HG02610 (cell line): ENCODE results near the gene PAM.
A peak's percentile ranks its signal among the peaks of the same experiment; 100 is the strongest.

ENCODE experiments used
- ATAC-seq: cut with Tn5 transposase; IDR thresholded peaks from one replicate; pipeline ENCODE4 v1.9.1; 2021; ENCODE audit warnings: mild to moderate bottlenecking, moderate library complexity; ENCODE audit not compliant: unreplicated experiment

PAM gene

DNA sequence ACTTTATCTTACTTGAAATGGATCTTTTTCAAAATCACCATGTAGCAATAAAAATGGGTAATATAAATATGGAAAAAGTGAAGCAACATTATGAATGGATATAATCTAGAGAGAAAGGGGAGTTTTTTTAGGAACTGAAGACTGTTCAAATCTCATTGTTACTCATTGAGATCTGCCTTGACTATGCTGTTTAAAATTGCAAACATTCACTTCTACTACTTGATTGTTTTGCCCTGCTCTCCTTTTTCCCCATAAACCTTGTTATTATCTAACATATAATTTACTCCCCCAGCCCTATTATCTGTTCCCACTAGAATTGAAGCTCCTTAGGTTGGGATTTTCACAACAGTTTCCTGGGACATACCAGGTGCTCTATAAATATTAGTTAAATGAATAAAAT, 22.0 kb downstream of the PAM start:
- no peak for ATAC-seq

DNA sequence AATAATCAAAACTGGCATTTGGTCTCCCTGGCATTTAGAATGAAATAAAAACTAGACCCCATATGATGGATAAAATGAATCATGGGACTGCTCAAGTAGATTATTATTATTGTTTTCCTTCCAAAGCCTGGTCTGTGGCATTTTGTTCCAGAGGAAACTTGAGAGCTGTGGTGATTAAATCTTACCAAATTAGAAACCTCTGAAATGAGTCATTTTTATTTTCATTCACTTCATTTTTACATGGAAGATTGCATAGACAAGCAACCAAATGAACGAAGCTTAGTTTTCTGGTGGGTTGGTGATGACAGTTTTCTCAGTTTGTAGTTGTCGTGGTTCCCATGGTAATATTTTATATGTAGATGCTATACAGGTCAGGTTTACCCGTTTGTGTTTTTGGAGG, 23.4 kb downstream of the PAM start:
- ATAC-seq = peak; percentile 87

DNA sequence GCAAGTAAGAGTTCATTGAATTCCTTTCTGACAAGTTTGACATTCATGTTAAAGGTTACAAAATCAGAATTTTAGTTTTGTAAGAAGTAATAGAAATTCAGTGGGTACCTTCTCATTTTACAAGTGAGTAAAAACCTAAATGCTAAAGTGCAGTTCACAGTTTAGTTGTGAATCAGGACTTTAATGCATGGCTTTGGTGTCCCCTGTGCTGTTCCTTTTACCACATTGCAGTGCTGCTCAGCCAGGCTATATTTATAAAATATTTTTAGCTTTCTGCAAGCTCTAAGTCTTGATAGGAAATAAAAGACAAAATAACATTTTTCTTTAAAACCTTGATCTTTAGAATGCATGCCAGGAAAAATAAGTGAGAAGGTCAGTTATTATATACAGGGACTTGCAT, 26.3 kb downstream of the PAM start:
- ATAC-seq = no peak

DNA sequence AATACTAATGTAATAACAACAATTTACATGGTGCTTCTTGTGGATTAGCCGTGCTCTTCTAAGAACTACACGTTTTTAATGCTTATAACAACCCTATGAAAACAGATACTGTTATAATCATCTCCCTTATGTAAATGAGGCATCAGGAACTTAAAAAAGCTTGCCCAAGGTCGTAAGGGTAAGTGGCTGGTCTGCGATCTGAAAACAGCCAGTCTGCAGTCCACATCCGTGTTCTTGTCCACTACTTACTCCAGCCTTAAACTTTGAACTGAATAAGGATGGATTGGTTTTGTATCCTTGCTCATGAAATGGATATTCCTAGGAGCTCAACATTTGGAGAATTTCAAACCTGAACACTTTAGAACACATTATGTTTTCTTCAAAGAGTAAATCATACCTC, 26.7 kb downstream of the PAM start:
- no peak for ATAC-seq

DNA sequence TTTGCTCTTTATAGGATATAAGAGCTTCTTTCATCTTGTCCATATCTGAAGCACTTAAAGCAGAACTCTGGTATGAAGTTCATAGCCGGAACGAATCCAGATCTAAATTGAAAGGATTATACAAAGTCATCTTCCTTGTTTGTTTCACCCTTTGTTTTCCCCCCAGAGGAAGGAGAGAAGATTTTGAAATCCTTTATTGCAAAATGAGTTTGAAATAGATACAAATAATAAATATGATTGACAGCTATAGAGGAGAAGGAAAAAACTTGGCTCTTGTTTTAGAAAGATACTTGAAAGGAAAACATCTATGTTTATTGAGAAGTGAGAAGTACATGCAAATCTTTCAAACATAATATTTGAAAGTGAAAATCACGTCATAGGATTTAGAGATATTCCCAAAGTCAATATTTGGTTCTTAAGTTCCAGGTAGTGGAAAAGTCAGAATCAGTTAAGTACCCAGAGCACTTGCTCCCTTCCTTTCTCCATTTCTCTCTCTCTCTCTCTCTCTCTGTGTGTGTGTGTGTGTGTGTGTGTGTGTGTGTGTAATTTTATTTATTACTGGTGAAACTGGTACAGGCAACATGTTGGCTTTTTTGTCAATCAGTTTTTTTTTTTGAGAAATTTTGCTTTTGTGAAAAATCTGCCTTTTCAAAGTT, 27.2 kb downstream of the PAM start:
- no peak for ATAC-seq

DNA sequence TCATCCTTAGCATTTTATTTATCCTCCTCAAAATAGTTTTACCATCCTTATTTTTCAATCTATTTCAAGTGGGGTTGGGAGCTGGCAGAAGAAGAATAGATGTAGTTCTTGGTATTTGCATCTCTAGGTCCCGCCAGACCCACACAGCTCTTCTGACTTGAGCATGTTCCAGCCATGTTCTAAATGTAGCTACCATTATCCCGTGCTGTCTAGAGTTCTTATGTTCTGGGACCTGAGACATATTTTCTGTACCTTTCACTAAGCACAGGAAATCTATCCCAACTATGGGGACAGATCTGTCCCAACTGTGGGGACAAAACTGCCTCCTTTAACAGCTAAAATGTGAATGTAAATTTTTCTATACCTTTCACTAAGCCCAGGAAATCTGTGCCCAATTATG, 32.0 kb downstream of the PAM start:
- no peak for ATAC-seq

DNA sequence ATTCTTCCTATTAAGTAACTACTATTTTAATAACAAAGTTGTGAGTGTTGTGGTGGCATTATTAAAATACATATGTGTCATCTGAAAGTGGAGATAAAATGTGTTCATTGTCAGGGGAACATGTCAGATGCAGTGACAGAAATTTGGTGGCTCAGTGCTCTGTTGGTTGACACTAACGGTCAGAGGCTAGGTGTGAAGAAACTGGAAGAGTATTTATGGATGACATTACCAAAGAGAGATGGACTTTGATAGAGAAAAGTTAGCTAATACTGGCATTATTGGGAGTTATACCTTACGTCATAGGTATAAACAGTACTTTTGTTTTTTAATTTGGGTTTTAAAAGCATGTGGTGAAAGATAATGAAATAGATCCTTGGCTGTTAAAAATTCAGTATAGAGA, 33.7 kb downstream of the PAM start:
- ATAC-seq = no peak

DNA sequence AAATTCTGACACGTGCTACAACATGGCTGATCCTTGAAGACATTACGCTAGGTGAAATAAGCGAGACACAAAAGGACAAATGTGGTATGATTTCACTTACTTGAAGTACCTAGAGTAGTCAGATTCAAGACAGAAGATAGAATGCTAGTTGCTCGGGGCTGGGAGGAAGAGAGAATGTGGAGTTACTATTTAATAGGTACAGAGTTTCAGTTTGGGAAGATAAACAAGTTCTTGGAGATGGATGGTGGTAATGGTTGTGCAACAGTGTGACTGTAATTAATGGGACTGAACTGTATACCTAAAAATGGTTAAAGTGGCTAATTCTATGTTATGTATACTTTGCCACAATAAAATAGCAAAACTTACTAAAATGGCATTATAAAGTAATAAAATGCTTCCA, 34.4 kb downstream of the PAM start:
- no peak for ATAC-seq

DNA sequence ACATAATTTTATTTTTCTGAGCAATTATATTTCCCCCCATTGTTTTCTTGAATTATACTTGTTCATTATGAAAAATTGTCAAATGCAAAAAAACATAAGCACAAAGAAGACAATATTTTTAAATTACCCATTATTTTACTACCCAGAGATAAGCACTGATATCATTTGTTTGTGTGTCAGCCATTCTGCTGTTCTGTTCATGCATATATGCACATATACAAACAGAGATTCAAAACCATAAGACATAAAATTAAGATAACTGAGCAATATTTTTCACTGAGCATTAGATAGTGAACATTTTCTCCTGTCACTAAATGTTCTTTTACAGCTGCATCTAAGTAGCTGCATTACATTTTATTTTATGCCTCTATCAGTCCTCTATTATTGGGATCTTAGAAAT, 35.6 kb downstream of the PAM start:
- ATAC-seq = no peak

DNA sequence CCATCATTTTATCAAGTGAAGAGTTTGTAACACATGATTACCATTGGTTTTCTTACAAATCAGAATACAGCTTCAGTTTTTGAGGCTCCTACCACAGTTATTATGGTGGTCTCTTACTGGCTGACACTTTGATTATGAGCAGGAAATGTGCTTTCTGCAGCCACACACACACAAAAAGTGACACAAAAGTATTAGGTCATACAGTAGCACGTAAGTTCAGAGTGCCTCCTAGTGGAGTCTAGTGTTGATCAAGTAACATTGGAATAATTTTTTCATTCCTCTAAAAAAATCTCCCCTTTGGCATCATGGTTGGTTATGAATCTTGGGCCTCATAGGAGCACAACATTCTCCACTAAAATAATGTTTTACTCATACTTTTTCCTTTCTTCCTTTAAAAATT, 37.6 kb downstream of the PAM start:
- no peak for ATAC-seq

DNA sequence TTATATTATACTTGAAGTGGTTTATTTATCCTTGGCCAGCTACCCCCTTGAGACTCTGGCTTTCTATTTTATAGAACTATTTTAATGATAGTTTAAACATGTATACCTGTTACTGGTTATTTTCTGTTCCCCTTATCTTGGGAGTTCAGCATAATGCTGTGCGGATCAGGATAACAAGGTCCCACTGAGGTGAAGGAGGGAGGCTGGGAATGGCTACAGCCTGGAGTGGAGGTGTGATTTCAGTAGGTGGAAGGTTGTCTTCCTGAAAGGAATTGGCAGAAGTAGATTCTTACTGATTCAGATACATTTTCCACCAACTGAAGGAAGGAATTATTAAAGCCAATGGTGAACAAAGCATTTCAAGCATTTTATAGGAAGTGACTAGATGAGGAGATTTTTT, 38.9 kb downstream of the PAM start:
- ATAC-seq = no peak

DNA sequence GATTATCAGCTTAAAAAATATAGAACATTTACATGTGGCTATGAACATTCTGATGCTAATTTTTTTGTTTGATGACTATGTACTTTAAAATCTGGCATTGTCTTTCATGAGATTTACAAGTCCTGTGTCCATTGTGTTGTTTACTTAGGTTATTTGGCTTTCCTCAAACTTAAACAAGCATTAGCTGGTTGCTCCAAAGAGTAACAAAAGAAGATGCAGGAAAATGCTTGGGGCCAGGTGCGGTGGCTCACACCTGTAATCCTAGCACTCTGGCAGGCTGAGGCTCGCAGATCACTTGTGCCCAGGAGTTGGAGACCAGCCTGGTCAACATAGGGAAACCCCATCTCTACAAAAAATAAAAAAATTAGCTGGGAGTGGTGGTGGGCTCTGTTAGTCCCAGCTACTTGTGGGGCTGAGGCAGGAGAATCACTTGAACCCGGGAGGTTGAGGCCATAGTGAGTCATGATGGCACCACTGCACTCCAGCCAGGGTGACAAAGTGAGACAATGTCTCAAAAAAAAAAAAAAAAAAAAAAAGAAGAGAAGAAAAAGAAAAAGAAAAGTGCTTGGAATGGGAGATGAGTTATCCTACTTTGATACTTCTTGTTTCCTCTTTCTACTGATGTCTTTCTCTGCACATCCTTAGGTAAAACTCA, 39.7 kb downstream of the PAM start:
- ATAC-seq = no peak

DNA sequence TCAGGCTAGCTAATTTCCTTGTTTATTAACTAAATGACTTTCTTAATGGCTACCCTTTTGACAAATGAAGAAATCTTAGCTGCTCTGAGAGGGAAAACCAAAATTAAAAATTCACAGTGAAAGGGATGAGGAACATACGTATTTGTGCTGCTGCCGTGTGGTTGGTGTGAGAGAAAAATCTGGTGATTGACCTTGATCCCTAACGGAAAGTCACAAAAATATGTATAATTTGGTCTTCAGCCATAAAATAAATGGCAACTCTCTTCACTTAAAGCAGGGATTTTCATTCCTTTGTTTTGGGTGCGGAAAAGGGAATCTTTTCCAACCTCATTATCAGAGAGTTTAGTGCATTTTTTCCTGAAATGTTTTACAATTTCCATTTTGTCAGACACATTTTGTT, 40.4 kb downstream of the PAM start:
- no peak for ATAC-seq

DNA sequence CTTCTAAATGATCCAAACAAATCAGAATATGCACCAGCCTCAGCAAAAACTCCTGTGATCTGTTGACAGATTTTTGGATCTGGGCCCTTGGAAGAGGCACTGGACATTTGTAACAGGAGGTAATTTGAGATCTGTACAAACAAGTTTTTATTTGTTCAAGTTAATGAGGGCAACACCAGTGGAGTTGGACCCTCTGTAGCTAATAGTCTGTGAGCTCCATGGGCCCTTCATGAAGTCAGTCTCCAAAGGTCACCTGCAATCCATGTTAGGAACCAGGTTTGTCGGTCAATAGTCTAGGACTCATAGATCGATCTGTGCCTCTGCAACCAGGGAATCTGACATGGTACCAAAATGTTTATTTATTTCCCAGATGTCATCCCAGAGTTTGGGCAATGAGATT, 40.9 kb downstream of the PAM start:
- ATAC-seq = no peak

DNA sequence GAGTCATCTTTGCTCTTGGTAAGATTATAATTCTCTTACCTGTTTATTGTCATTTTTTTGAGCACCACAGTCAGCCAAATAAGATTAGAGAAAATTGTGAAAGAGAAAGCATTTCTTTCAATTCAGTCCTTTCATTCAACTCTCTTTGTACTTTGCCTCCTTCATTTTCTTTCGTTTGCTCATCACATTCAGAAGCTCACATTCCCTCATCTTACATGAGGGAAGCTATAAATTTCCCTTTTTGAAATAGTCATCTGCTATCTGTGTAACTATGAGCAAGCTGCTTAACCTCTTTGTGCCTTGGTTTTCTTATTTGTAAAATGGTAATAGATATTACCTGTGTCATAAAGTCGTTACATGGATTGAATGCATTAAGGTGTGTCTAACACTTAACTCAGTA, 41.4 kb downstream of the PAM start:
- no peak for ATAC-seq

DNA sequence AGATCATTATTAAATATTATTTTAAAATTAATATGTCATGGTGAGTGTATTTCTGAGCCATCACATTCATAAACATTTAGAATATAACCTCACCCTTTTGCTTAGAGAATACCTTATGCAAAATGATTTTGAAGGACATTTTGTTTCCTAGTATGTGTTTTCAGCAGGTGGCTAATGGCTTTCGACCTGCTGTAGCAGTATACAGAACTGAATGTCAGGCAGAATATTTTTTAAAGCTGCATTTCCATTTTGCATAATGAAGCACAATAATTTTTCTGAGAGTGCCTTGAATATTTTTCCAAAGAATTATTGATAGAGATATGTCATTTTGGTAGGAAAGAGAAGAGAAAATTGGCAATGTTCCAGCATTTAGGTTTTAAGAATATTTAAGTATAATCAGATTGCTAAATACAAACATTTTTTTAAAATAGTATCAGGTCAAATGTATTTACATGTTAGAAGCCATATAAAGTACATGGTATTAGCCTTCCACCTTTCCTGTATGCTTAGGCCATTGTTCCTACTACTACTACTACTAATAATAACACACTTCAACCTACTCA, 42.3 kb downstream of the PAM start:
- ATAC-seq = no peak

DNA sequence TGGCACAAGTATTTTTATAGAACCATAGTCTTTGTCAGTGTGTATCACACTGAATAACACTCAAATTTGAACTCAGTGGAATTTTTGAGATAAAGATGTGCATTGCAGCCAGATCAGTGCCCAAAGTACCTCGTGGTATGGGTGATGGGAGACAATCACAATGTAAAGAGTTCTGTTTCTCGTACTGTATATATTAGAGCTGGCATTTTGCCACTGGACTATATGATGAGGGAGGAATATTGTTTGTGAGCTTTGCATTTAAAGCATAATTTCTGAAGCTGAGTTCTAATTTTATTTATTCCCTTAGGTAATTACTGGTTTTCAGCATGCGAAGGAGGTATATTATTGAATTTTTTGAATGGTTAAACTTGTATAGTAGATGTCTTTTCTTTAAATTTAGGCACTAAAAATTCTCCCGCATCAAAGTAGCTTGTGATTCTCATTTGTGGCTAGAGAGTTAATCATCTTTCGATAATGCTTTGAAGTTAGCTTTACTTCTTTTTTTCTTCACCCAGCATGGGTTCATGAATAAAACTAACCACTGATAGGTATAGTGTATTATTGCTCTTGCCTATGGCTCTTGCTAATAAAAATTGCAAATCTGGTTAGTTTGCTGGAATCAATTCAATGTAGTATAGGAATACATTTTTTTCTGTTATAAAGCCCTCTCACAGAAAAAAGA, 43.1 kb downstream of the PAM start:
- no peak for ATAC-seq

DNA sequence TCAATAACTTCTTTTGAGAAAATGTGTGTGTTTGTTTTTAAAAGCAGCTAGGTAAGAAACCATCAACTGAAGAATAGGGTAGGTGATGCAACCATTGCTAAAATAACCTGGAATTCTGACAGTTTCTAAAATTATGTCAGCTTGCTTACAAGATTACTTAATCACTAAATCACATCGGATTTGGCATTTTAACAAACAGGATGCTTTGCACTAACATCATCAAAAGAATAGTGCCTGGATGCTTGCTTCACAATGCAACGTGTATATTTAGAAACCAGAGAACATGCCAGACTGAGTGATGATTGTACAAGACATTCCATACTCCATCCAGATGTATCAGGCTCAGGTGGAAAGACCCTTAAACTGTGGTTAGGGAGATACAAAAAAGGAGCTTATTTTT, 43.9 kb downstream of the PAM start:
- no peak for ATAC-seq

DNA sequence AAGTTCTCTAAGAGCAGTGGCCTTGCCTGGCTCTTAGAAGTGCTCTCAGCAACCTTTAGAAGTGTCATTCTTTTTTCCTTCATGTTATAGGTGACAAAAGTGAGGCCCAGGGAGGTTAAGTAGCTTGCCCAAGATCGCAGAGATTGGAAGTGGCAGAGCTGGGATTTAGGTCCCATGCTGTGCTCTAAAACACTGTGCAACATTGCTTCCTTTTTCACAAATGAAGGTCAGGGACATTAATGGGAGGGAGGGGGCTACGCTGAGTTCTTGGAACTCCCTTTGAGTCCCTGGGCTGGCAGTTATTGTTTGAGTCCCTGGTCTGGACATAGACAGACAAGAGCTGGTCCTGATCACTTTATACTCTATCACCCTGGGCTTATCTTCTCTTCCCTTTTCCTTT, 45.3 kb downstream of the PAM start:
- ATAC-seq = no peak

DNA sequence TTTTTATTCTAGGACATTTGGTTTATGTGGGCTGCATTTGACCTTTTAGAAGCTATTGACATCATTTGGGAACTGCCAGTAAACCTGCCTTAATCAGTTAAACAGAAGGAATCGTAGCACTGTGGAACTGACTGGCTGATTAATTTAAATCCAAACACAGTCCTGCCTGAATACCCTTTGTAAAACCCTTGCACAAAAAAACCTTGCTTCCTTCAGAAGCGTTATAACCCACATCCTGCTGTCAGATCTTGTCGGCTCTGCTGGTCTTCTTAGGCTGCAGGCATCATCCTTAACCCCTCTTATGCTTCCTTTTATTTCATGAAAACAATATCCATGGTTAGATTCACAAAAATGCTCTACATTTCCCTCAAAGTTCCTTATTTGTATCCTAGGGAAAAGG, 46.3 kb downstream of the PAM start:
- peak; percentile 78 for ATAC-seq

DNA sequence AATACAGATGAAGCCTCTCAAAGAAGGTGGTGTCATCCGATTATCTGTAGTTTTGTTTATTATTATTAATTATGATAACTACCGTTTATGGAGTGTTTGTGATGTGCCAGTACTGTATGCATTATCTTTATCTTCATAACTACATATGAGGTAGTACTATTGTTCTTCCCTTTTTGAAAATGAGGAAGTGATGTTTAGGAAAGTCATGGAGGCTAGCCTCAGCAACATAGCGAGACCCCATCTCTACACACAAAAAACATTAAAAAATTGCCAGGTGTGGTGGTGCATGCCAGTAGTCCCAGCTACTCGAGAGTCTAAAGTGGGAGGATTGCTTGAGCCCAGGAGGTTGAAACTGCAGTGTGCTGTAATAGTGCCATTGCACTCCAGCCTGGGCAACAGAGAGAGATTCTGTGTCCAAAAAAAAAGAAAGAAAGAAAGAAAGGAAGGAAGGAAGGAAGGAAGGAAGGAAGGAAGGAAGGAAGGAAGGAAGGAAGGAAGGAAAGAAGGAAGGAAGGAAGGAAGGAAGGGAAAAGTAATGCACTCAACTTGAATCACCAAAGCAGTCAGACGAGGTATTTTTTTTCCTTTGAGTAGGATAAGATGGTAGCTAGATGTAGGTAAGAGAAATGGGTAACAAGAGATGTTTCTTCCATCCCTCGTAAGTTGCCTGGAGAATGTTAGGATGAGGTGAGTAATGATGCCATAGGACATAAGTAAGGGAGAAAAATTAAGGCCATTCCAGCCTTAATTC, 47.8 kb downstream of the PAM start:
- no peak for ATAC-seq
